ENCODE measurements around the gene PLXNA4.
"Not testable (repeated sequence)": the region's sequence is repeated elsewhere in the genome, so short reads cannot be mapped to it uniquely, and the experiment has no call there.

PLXNA4 gene

DNA sequence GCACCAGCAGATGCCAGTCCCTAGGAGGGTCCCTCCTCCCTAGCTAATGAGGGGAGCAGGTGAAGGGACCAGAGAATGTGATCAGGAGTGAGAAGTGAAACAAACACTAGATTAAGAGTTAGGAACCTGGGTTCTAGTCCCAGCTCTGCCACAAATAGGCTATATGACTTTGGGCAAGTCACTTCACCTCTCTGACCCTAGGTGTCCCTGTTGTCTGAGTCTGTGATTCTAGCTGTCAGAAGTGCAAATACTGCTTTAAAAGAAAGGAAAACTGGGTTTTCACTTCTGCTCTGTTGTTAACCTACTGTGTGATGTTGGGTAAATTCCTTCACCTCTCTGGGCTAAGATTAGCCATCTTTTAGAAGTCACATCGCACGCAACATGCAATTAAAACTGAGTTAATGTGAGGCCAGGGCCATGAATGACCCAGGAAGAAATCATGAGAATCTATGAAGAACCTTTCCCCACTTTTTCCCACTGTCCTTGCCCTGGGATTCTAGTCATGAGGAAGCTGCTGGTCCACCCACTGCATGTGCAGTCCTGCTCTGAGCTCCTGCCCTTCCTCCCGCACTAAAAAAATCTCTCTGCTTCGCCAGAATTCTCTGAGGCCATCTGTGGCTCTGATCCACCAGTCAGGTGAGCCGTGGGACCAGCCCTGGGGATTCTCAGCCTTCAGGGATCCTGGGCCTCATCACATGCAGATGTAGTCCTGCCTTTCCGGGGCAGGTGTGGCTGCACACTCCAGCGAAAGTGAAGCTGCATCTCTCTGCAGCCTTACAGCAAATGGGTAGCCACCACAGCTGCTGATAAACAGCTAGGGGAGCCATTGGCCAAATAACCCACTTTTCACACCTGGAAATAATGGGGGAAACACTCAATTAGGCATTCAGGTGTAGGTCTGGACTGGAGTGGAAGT lies 181.7 kb downstream of the PLXNA4 start:
- no peak overlapping the region for H3K4me3 ChIP-seq (ENCODE audit: low read depth, low read length)
- TF ChIP-seq, protein P1, sequence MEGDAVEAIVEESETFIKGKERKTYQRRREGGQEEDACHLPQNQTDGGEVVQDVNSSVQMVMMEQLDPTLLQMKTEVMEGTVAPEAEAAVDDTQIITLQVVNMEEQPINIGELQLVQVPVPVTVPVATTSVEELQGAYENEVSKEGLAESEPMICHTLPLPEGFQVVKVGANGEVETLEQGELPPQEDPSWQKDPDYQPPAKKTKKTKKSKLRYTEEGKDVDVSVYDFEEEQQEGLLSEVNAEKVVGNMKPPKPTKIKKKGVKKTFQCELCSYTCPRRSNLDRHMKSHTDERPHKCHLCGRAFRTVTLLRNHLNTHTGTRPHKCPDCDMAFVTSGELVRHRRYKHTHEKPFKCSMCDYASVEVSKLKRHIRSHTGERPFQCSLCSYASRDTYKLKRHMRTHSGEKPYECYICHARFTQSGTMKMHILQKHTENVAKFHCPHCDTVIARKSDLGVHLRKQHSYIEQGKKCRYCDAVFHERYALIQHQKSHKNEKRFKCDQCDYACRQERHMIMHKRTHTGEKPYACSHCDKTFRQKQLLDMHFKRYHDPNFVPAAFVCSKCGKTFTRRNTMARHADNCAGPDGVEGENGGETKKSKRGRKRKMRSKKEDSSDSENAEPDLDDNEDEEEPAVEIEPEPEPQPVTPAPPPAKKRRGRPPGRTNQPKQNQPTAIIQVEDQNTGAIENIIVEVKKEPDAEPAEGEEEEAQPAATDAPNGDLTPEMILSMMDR (IDR thresholded peaks at IDR 0.05; ENCODE audit: low read depth, low read length): no peak

DNA sequence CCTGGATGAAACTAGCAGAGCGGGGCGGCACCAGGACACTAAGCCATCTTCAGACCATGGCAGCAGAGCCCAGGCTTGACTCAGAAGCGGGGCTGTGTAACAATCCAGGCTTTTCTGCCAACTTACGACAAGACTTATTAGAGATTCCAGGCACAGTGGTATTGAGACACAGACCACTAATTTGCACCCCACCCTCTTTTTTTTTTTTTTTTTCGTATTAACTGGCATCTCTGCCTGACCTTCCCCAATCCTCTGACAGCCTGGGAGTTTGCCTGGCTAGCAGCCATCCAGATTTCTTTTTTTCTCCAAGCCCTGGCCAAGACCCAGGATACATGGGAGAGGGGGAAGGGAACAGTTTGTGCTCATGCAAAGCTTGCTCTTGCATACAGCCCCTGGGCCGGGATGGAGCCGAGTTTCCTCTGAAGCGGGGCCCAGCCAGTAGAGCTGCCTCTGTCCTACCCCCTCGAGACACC lies 182.4 kb downstream of the PLXNA4 start:
- TF ChIP-seq, protein P1 (IDR thresholded peaks at IDR 0.05; ENCODE audit: low read depth, low read length): no peak
- no peak overlapping the region for H3K4me3 ChIP-seq (ENCODE audit: low read depth, low read length)

DNA sequence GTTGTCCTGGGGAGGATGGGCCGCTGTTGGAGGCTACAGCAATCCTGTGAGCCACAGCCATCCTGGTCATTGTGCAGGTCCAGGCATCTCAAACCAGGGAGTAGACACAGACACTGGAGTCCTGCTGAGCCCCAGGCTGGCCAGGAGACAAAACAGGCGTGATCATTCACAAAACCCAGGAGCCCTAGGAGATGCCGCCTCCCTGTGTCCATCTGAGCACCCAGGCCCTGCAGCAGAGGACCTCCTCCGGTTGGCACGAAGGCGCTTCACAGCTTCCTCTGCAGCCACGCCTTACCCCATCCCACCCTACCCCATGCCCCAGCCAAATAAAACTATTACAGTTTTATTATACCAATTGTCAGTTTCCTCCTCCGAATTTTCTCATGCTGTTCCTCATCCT lies 183.6 kb downstream of the PLXNA4 start:
- TF ChIP-seq, protein P1 (IDR thresholded peaks at IDR 0.05; ENCODE audit: low read depth, low read length): no peak
- H3K4me3 ChIP-seq (ENCODE audit: low read depth, low read length): no peak overlapping the region

DNA sequence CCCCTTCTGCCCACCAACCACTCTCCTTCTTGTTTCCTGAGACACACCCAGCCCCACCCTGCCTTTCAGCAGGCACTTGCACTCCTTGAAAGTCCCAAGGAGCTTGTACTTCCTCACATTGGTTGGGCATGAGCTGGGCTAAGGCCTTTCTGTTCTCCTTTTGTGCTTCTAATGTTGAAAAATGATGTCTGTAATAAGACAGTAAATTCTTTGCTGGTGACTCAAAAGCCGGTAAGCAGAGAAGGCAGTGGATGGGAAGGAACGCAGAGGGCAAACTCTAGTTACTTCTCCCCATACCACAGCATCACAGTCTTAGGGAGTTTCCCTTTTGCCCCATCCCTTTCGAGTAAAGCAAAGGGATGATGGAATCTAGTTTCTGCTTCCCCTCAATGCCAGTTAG lies 185.6 kb downstream of the PLXNA4 start:
- no peak overlapping the region for H3K4me3 ChIP-seq (ENCODE audit: low read depth, low read length)
- TF ChIP-seq, protein P1 (IDR thresholded peaks at IDR 0.05; ENCODE audit: low read depth, low read length): no peak

DNA sequence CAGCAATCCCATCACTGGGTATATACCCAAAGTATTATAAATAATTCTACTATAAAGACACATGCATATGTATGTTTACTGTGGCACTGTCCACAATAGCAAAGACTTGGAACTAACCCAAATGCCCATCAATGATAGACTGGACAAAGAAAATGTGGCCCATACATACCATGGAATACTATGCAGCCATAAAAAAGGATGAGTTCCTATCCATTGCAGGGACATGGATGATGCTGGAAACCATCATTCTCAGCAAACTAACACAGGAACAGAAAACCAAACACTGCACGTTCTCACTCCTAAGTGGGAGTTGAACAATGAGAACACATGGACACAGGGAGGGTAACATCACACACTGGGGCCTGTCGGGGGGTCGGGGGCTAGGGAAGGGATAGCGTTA lies 186.2 kb downstream of the PLXNA4 start:
- H3K4me3 ChIP-seq (ENCODE audit: low read depth, low read length): not testable (repeated sequence)

DNA sequence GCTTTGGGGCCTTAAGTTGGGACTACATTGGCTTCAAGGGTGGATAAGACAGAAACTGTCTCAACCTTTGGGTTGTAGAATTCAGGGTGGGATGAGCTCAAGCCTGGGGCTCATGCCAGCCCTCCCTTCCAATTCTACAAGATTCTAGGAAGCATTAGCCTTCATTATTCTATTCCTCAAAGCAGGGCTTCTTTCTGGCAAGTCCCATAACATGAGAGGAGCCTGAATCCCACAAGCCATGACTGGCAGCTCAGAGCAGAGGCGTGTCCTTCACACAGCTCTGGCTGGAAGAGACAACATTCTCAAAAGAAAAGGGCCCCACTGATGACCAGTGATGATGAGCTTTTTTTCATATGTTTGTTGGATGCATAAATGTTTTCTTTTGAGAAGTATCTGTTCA lies 187.6 kb downstream of the PLXNA4 start:
- TF ChIP-seq, protein P1 (IDR thresholded peaks at IDR 0.05; ENCODE audit: low read depth, low read length): no peak
- H3K4me3 ChIP-seq (ENCODE audit: low read depth, low read length): no peak overlapping the region

DNA sequence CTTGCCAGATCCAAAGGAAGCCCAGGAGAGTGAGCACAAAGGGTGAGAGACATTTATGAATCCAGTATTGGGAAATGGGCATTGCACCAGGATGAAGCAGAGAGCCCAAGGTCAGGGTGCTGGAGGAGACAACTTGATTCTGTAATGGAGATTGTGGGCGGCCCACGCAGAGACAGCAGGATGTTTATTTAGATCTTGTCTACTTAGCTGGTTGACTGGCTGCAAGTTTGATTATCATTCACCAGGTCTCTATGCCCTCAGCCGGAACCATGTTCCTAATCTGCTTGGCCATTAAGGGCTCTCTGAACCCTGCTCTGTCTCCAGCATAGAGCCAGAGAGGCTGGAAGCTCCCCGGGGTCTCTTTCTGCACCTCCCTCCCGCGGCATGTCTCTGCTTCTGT lies 188.7 kb downstream of the PLXNA4 start:
- no peak overlapping the region for H3K4me3 ChIP-seq (ENCODE audit: low read depth, low read length)
- TF ChIP-seq, protein P1 (IDR thresholded peaks at IDR 0.05; ENCODE audit: low read depth, low read length): no peak

Data from WI38 (cell line).